Astrocyte of the cerebellum (primary cell): ENCODE results near the gene PDE2A.

Experiments
- DNase-seq: peaks from one replicate; pipeline ENCODE4 v3.0.0-alpha.2; 2011; ENCODE audit warnings: low read depth
- H3K4me3 ChIP-seq: 2 replicates; pipeline ENCODE4 v1.5.1; 2011; ENCODE audit warnings: mild to moderate bottlenecking, low read depth, low read length, moderate library complexity
- CTCF ChIP-seq: IDR thresholded peaks from 2 replicates; pipeline ENCODE4 v1.5.1; 2012; ENCODE audit warnings: low read length, low read depth, moderate library complexity, mild to moderate bottlenecking; ENCODE audit errors: missing control alignments
- in situ Hi-C: cut with HindIII; loops from 2 replicates; pipeline ENCODE4 v1.10.0; 2017; ENCODE audit warnings: low sequenced_read_pairs

The PDE2A gene

GRCh38 chr11:72648384-72649136, 25.7 kb downstream of the PDE2A start:
- no peak overlapping the region for H3K4me3 ChIP-seq
- in situ Hi-C loops, result no loop called here
- DNase-seq, result no peak
- TF ChIP-seq CTCF, result no peak

- in situ Hi-C loops, result no loop called here
- no peak overlapping the region for H3K4me3 ChIP-seq
- no peak for TF ChIP-seq CTCF
- DNase-seq, result no peak
Measured at GRCh38 chr11:72647882-72648281, 26.3 kb downstream of the PDE2A start.

GRCh38 chr11:72646472-72646871, 27.8 kb downstream of the PDE2A start:
- DNase-seq, result no peak
- in situ Hi-C loops, result no loop called here
- TF ChIP-seq CTCF, result no peak
- H3K4me3 ChIP-seq, result no peak overlapping the region

- in situ Hi-C loops, result no loop called here
- no peak for DNase-seq
- H3K4me3 ChIP-seq, result no peak overlapping the region
- TF ChIP-seq CTCF, result no peak
Measured at GRCh38 chr11:72646024-72646423, 28.2 kb downstream of the PDE2A start.

GRCh38 chr11:72643547-72643946, 30.7 kb downstream of the PDE2A start:
- DNase-seq, result no peak
- in situ Hi-C loops, result no loop called here
- no peak overlapping the region for H3K4me3 ChIP-seq

GRCh38 chr11:72642884-72643522, 31.2 kb downstream of the PDE2A start:
- in situ Hi-C loops, result no loop called here
- peak overlapping the region; percentile 36 for H3K4me3 ChIP-seq
- DNase-seq, result no peak
- TF ChIP-seq CTCF, result peak; percentile 81

More at GRCh38 chr11:72643547-72643946, 30.7 kb downstream of the PDE2A start:
- no peak for TF ChIP-seq CTCF
